22Rv1 (cell line): Measurements from ENCODE around the gene SMC6.

Experiments used
- CTCF ChIP-seq: fragments of 450-650 bp; IDR thresholded peaks from 2 replicates; pipeline ENCODE4 v1.5.1; 2017; ENCODE audit warnings: mild to moderate bottlenecking
- ZFX ChIP-seq: fragments of 450-650 bp; IDR thresholded peaks from 2 replicates; pipeline ENCODE4 v1.6.1; 2017; ENCODE audit warnings: antibody characterized with exemption, borderline replicate concordance

- TF ChIP-seq CTCF: no peak
- no peak for TF ChIP-seq ZFX
Measured at GRCh38 chr2:17637131-17637906, 116.3 kb downstream of the SMC6 start.
